ENCODE results near the gene FRMD3. TPM values are rescaled to one million over a fixed set of nuclear protein-coding genes. Genes with fewer than 3 reads are reported as not detected.

The FRMD3 gene
- total RNA-seq, 1 experiment from 2014 or later: 3.9 TPM

GRCh38 chr9:83219924-83220438 lies 318.2 kb downstream of the FRMD3 start:
- no peaks in the 10 kb centered on the region for H3K27me3 ChIP-seq (ENCODE audit: low read length)
- CTCF ChIA-PET: interaction anchor here (0.7 to 0.9 kb wide), 2 partner anchors 61 to 324 kb away, joined by 4 read pairs; no protein-coding TSS in a partner anchor
- H3K79me2 ChIP-seq (ENCODE audit: low read length): no peaks in the 10 kb centered on the region
- no peak for ATAC-seq
- H3K9me3 ChIP-seq (ENCODE audit: low read length): no peaks in the 10 kb centered on the region
- POLR2A ChIA-PET (ENCODE audit: unreplicated experiment): interaction anchor here (0.6 kb wide), 1 partner anchor 80 kb away, joined by 3 read pairs; no protein-coding TSS in a partner anchor
- BruUV-seq (replicated peaks): no TSS peak
- DNase-seq: no peak
- intact Hi-C loops (cut with micrococcal nuclease): loop anchor here (1.0 to 5.0 kb wide), 3 partner anchors 79 to 324 kb away; no protein-coding TSS in a partner anchor
- H3K9ac ChIP-seq (ENCODE audit: low read length): no peak overlapping the region; the same call in 1 of the 2 replicates
- H3K4me3 ChIP-seq (ENCODE audit: low read length): peak overlapping the region; percentile 78
- no peaks in the 10 kb centered on the region for H3K9me2 ChIP-seq (replicated peaks; ENCODE audit: low read length)
- H3K4me2 ChIP-seq (ENCODE audit: low read length): peak overlapping the region; percentile 88
- no peaks in the 10 kb centered on the region for H3K36me3 ChIP-seq (ENCODE audit: low read depth, low read length)
- no peak for TF ChIP-seq EZH2 (IDR thresholded peaks at IDR 0.05; ENCODE audit: low read length, unreplicated experiment)
- no peak for TF ChIP-seq EZH2phosphoT487 (IDR thresholded peaks at IDR 0.05; ENCODE audit: borderline replicate concordance, low read length)
- no peak for TF ChIP-seq CTCF (conservative IDR thresholded peaks at IDR 0.05; ENCODE audit: low read depth, low read length)
- H4K20me1 ChIP-seq (ENCODE audit: low read length): no peaks in the 10 kb centered on the region
- H3F3A ChIP-seq (ENCODE audit: low read length, unreplicated experiment): no peaks in the 10 kb centered on the region
- H2AFZ ChIP-seq (ENCODE audit: low read length): peak overlapping the region; percentile 97
- peaks cover 12% of the 10 kb centered on the region; the same call in 1 of the 2 replicates for H3K4me1 ChIP-seq (ENCODE audit: insufficient read depth, low read length)
- H3K27ac ChIP-seq (ENCODE audit: low read length): no peak overlapping the region

GRCh38 chr9:83219154-83219923 lies 318.9 kb downstream of the FRMD3 start:
- H3K9ac ChIP-seq (ENCODE audit: low read length): no peak overlapping the region; the same call in 1 of the 2 replicates
- peak overlapping the region; percentile 78 for H3K4me3 ChIP-seq (ENCODE audit: low read length)
- DNase-seq: peak; percentile 59
- no peaks in the 10 kb centered on the region for H3K36me3 ChIP-seq (ENCODE audit: low read depth, low read length)
- H3K9me2 ChIP-seq (replicated peaks; ENCODE audit: low read length): no peaks in the 10 kb centered on the region
- H3K27me3 ChIP-seq (ENCODE audit: low read length): no peaks in the 10 kb centered on the region
- H3K9me3 ChIP-seq (ENCODE audit: low read length): no peaks in the 10 kb centered on the region
- ChIA-PET CTCF (interaction anchor here (0.7 to 0.9 kb wide), 2 partner anchors 62 to 325 kb away, joined by 4 read pairs; no protein-coding TSS in a partner anchor), POLR2A (ENCODE audit: unreplicated experiment) (interaction anchor here (0.6 kb wide), 1 partner anchor 81 kb away, joined by 3 read pairs; no protein-coding TSS in a partner anchor)
- intact Hi-C loops (cut with micrococcal nuclease): loop anchor here (1.0 to 5.0 kb wide), 3 partner anchors 80 to 325 kb away; no protein-coding TSS in a partner anchor
- peak overlapping the region; percentile 97 for H2AFZ ChIP-seq (ENCODE audit: low read length)
- no peaks in the 10 kb centered on the region for H4K20me1 ChIP-seq (ENCODE audit: low read length)
- no peaks in the 10 kb centered on the region for H3K79me2 ChIP-seq (ENCODE audit: low read length)
- H3K4me1 ChIP-seq (ENCODE audit: insufficient read depth, low read length): peaks cover 12% of the 10 kb centered on the region; the same call in 1 of the 2 replicates
- no TSS peak for BruUV-seq (replicated peaks)
- TF ChIP-seq EZH2phosphoT487 (IDR thresholded peaks at IDR 0.05; ENCODE audit: borderline replicate concordance, low read length) (no peak), EZH2 (IDR thresholded peaks at IDR 0.05; ENCODE audit: low read length, unreplicated experiment) (no peak), CTCF (conservative IDR thresholded peaks at IDR 0.05; ENCODE audit: low read depth, low read length) (peak; percentile 34; the same call in 1 of the 2 replicates)
- ATAC-seq: peak; percentile 90
- no peak overlapping the region for H3K27ac ChIP-seq (ENCODE audit: low read length)
- H3K4me2 ChIP-seq (ENCODE audit: low read length): peak overlapping the region; percentile 88
- no peaks in the 10 kb centered on the region for H3F3A ChIP-seq (ENCODE audit: low read length, unreplicated experiment)
